ENCODE measurements around the gene MBTPS2.

The MBTPS2 gene

DNA sequence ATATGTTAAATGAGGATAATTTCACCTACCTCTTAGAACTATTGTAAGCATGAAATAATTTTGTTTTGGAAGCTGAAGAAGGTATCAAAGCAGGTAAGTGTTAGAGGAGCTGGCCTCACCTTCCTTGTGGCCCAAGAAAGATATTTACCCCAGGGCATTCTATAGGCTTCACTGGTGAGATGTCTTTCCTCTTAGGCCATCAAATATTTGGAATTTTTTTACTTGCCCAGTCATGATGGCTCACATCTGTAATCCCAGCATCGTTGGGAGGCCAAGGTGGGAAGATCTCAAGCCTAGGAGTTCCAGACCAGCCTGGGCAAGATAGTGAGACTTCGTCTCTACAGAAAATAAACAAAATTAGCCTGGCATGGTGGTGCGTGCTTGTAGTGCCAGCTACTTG is 95.0 kb downstream of the MBTPS2 start:
- no peak for DNase-seq (ENCODE audit: low read depth in 2 of 3, low spot score in 2 of 3)
